GM12873 (cell line): ENCODE results near the gene FAM184A.

Experiments used
- TF ChIP-seq, protein P1 (sequence below): IDR thresholded peaks from 2 replicates; pipeline ENCODE4 v1.5.1; 2012; ENCODE audit warnings: low read depth, mild to moderate bottlenecking, moderate library complexity, low read length, control low read depth; ENCODE audit not compliant: insufficient read depth; ENCODE audit errors: missing control alignments

The FAM184A gene

DNA sequence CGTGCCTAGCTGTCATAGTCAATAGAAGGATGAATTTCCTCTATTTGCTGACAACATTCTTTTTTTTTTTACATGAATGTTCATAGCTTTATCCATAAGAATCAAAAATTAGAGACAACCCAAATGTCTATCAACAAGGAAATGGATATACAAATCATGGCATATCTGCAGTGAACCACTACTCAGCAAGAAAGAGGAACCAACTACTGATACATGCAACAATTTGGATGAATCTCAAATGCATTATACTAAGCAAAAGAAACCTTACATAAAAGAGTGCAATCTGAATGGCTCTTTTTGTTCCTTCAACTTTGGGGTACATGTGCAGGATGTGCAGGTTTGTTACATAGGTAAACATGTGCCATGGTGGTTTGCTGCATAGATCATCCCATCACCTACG lies 125.8 kb downstream of the FAM184A start:
- TF ChIP-seq, protein P1, sequence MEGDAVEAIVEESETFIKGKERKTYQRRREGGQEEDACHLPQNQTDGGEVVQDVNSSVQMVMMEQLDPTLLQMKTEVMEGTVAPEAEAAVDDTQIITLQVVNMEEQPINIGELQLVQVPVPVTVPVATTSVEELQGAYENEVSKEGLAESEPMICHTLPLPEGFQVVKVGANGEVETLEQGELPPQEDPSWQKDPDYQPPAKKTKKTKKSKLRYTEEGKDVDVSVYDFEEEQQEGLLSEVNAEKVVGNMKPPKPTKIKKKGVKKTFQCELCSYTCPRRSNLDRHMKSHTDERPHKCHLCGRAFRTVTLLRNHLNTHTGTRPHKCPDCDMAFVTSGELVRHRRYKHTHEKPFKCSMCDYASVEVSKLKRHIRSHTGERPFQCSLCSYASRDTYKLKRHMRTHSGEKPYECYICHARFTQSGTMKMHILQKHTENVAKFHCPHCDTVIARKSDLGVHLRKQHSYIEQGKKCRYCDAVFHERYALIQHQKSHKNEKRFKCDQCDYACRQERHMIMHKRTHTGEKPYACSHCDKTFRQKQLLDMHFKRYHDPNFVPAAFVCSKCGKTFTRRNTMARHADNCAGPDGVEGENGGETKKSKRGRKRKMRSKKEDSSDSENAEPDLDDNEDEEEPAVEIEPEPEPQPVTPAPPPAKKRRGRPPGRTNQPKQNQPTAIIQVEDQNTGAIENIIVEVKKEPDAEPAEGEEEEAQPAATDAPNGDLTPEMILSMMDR, result no peak

DNA sequence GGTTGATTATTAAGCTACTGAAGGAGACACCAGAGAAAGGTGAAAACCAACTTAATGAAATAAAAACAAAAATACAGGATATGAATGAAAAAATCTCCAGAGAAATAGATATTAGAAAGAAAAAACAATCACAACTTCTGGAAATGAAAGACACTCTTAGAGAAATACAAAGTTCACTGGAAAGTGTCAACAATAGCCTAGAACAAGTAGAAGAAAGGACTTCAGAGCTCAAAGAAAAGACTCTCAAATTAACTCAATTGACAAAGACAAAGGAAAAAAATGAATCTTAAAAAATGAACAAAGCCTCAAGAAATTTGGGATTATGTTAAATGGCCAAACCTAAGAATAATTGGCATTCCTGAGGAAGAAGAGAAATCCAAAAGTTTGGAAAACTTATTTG lies 133.2 kb downstream of the FAM184A start:
- TF ChIP-seq, protein P1, result no peak

DNA sequence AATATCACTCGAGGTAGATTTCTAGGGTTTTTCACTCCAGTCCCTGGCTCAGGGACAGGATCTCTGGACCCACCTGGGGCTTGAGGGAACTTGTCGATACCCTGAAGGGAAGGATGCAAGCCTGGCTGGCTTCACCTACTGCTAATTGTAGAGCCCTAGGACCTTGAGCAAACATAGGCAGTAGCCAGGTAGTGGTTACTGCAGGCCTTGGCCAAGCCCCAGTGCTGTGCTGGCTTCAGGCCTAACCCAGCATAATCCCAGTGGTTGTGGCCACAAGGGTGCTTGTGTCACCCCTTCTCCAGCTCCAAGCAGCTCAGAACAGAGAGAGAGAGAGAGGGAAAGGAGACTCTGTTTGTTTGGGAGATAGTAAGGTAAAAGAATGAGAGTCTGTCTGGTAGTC lies 137.7 kb downstream of the FAM184A start:
- TF ChIP-seq, protein P1, result no peak

DNA sequence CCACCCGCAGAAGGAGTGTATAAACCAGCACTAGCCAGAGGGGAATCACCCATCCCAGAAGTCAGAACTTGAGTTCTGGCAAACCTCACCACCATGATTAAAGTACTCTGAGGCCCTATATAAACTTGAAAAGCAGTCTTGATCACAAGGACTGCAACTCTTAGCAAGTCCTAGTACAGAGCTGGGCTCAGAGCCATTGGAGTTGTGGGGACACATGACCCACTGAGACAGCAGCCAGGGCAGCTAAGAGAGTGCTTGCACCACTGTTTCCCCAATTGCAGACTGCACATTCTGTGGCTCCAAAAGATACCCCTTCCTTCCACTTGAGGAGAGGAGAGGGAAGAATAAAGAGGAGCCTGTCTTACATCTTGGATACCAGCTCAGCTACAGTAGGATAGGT lies 138.8 kb downstream of the FAM184A start:
- TF ChIP-seq, protein P1, result no peak

DNA sequence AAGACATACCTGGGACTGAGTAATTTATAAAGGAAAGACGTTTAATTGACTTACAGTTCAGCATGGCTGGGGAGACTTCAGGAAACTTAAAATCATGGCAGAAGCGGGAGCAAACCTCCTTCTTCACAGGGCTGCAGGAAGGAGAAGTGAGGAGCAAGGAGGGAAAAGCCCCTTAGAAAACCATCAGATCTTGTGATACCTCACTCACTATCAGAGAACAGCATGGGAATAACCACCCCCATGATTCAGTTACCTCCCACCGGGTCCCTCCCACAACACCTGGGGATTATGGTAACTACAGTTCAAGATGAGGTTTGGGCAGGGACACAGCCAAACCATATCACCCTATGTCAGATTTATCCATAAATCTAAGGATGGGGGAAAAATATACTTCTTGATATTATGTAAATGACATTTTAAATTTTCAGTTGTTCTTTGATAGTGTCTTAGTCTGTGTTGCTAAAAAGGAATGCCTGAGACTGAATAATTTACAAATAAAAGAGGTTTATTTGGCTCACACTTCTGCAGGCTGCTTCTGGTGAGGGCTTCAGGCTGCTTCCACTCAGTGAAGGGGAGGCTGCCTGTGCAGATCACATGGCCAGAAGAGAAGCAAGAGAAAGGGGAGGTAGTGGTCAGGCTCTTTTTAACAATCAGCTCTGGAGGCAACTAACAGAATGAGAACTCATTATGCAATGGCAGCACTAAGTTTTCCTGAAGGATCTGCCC lies 142.3 kb downstream of the FAM184A start:
- TF ChIP-seq, protein P1, result no peak

DNA sequence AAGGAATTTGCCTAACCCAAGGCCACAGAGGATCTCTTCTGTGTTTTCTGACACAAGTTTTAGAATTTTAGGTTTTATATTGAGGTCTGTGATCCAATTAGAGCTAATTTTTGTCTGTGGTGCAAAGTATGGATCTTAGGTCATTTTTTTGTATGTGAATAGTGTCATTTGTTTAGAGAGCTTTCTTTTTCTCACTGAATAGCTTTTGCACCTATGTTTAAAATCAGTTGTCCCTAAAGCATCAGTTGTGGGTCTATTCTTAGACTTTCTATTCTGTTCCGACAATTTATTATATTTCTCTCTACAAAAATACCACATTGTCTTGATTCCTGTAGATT lies 143.2 kb downstream of the FAM184A start:
- TF ChIP-seq, protein P1, result no peak

DNA sequence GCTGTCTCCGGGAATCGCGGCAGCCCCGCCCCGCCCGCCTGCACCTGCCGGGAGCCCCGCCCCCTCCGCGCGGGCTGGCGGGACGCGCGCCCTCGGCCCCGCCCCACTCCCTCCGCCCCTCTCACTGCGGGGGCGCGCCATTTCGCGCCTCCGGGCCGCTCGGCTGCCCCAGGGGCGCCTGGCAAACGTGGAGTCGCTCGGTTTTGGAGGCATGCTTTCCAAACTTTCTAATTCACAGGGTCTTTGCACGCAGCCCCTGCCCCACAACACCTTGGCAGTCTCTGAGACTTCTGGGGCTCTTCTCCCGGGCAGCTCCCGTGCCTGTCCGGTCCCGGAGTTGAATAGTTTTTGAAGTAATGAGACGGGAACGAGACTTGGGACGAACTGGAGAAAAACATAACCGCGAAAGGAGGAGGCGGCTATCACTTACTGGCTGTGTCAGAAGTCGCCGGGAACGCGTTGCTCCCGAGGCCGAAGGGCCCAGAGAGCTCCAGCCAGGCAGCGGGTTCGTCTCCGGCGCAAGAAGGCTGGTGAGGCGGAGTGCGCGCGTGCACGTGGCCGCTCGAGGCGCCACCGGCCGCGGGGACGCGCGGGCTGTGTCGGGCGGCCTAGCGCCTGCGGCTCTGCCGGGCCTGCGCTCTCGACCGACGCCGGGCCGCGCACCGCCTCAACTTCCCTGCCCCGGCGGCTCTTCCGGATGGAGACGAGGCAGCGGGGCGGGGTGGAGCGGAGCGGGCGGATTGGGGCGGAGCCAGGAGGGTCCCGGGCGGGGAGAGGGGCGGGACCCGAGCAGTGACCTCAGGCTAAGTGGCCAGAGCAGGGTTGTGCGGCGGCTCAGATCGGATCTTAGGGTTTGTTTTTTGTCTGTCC lies 143.8 kb downstream of the FAM184A start, which contains the start of gene MCM9:
TSS of gene MCM9 (minus strand) at position 699 of the 870 bp plus-strand sequence. CDS start 3,436 bp downstream, outside the sequence.
- TF ChIP-seq, protein P1, result no peak
